Measurements from ENCODE around the gene ITGAE. TPM values are rescaled to one million over a fixed set of nuclear protein-coding genes. Genes with fewer than 3 reads are reported as not detected.

Gene ITGAE
- total and polyA plus RNA-seq, 10 of the 15 experiments (the other 5 are each of a cell fraction or from before 2014, with no cell fraction given): 13.1 to 161 (median 34.8) TPM

- H3K4me3 ChIP-seq: no peak overlapping the region
- H3K79me2 ChIP-seq (ENCODE audit: control insufficient read depth, insufficient read depth, low read length): peaks cover 19% of the 10 kb centered on the region
- BruUV-seq (replicated peaks): no TSS peak
- no peaks in the 10 kb centered on the region for H3K27me3 ChIP-seq (replicated peaks in 1 of 2; ENCODE audit: control insufficient read depth in 2 of 2, insufficient read depth in 2 of 2, low read length in 1 of 2)
- in situ Hi-C loops (cut with MboI): loop anchor here (25.0 kb wide), 1 partner anchor 1493 kb away; no protein-coding TSS in a partner anchor
- SMC1A ChIA-PET (ENCODE audit: uncharacterized antibody, unreplicated experiment): interaction anchor here (0.7 to 1.2 kb wide), 2 partner anchors 11 to 18 kb away, joined by 3 read pairs; no protein-coding TSS in a partner anchor
- H4K20me1 ChIP-seq (ENCODE audit: control insufficient read depth, insufficient read depth): no peaks in the 10 kb centered on the region
- no peak overlapping the region for H2AFZ ChIP-seq (ENCODE audit: control insufficient read depth, low read depth, low read length)
- CTCF ChIA-PET: interaction anchor here (1.5 kb wide), 1 partner anchor 8 kb away, joined by 3 read pairs; no protein-coding TSS in a partner anchor
- peaks cover 13% of the 10 kb centered on the region for H3K4me1 ChIP-seq (ENCODE audit: control insufficient read depth, insufficient read depth, low read length)
- RAD21 ChIA-PET (ENCODE audit: unreplicated experiment): interaction anchor here (1.0 kb wide), 1 partner anchor 8 kb away, joined by 3 read pairs; no protein-coding TSS in a partner anchor
- intact Hi-C loops (cut with micrococcal nuclease; ENCODE audit: unreplicated experiment): no loop called here
- H3K4me2 ChIP-seq (ENCODE audit: control insufficient read depth, insufficient read depth): no peak overlapping the region
- no peaks in the 10 kb centered on the region for H3K9me3 ChIP-seq (replicated peaks; ENCODE audit: control insufficient read depth, insufficient read depth, low read length)
- no peak overlapping the region for H3K9ac ChIP-seq (ENCODE audit: control insufficient read depth, insufficient read depth, low read length)
- POLR2A ChIA-PET: no interaction called here
- ATAC-seq (no peak), FAIRE-seq (no peak), DNase-seq (ENCODE audit: low read depth, low spot score) (no peak)
- H3K36me3 ChIP-seq (ENCODE audit: control insufficient read depth in 2 of 2, insufficient read depth in 2 of 2, low read length in 1 of 2): peaks cover 0 to 22% of the 10 kb centered on the region in 2 experiments; a peak in 2 of 4 replicates
- TF ChIP-seq SIX5 (IDR thresholded peaks at IDR 0.05; ENCODE audit: low read depth, low read length, severe bottlenecking) (no peak), RUNX3 (IDR thresholded peaks at IDR 0.05; ENCODE audit: low read length) (no peak), ZBED1 (IDR thresholded peaks at IDR 0.05; ENCODE audit: borderline replicate concordance) (no peak), SREBF1 (IDR thresholded peaks at IDR 0.05; ENCODE audit: low read length) (no peak), ZBTB4 (CRISPR knock-in tag; IDR thresholded peaks at IDR 0.05) (no peak)
- no peak overlapping the region for H3K27ac ChIP-seq (ENCODE audit: control insufficient read depth, insufficient read depth)
These were observed 81.7 kb downstream of the ITGAE start for GRCh38 chr17:3719265-3719664.

All from GM12878 (cell line).